GM12878 (cell line): ENCODE measurements around the gene LIN37. TPM values are rescaled to one million over a fixed set of nuclear protein-coding genes. Genes with fewer than 3 reads are reported as not detected.

Source experiments
- BCL11A ChIP-seq: IDR thresholded peaks from 2 replicates; pipeline ENCODE4 v1.6.1; 2011; ENCODE audit warnings: low read depth, low read length
- BCLAF1 ChIP-seq: fragments of 450-650 bp; IDR thresholded peaks from 2 replicates; pipeline ENCODE4 v1.6.1; 2017; ENCODE audit warnings: antibody characterized with exemption, mild to moderate bottlenecking, moderate library complexity
- BMI1 ChIP-seq: fragments of 450-650 bp; IDR thresholded peaks from 2 replicates; pipeline ENCODE4 v1.6.1; 2016; ENCODE audit warnings: mild to moderate bottlenecking, moderate library complexity, borderline replicate concordance
- DPF2 ChIP-seq: fragments of 450-650 bp; IDR thresholded peaks from 2 replicates; pipeline ENCODE4 v1.6.1; 2017; ENCODE audit warnings: mild to moderate bottlenecking
- ETV6 ChIP-seq, 2 experiments: fragments of 450-650 bp in 1 of 2; IDR thresholded peaks in 1 of 2; conservative IDR thresholded peaks in 1 of 2; 2 replicates each; pipeline ENCODE4 v1.6.1; 2014; ENCODE audit warnings: antibody characterized with exemption in 1 of 2, borderline replicate concordance in 1 of 2, low read depth in 1 of 2, mild to moderate bottlenecking in 1 of 2, moderate library complexity in 1 of 2
- FOS ChIP-seq: IDR thresholded peaks from 3 replicates; pipeline ENCODE4 v1.6.1; 2011; ENCODE audit warnings: borderline replicate concordance; ENCODE audit not compliant: insufficient read length; ENCODE audit errors: extremely low read depth
- MXI1 ChIP-seq: fragments of 150-350 bp; IDR thresholded peaks from 2 replicates; pipeline ENCODE4 v1.6.1; 2011; ENCODE audit warnings: low read depth, mild to moderate bottlenecking, inconsistent platforms, low read length, improper control_type of control experiment
- POLR2A ChIP-seq: IDR thresholded peaks from 2 replicates; pipeline ENCODE4 v1.6.1; 2011; ENCODE audit warnings: low read depth, mild to moderate bottlenecking, low read length
- RAD21 ChIP-seq: IDR thresholded peaks from 2 replicates; pipeline ENCODE4 v1.6.1; 2011; ENCODE audit warnings: mild to moderate bottlenecking, low read depth, low read length, moderate library complexity; ENCODE audit not compliant: insufficient read depth
- SMC3 ChIP-seq: IDR thresholded peaks from 2 replicates; pipeline ENCODE4 v1.6.1; 2011; ENCODE audit warnings: low read length, improper control_type of control experiment, borderline replicate concordance
- WRNIP1 ChIP-seq: IDR thresholded peaks from 2 replicates; pipeline ENCODE4 v1.6.1; 2011; ENCODE audit warnings: low read depth, low read length, improper control_type of control experiment, borderline replicate concordance
- polyA plus RNA-seq, 11 experiments: library from polyadenylated mRNA; depleted of rRNA in 4 of 11; unstranded in 6 of 11; stranded (reverse) in 5 of 11; fragments of >200 nt; fragmentation: Nextera tagmentation in 4 of 11; fragmentation: Illumina TruSeq in 1 of 11; extraction: Ambion mirVana in 4 of 11; extraction: Trizol in 1 of 11; gene quantifications; 1 replicate in 1 of 11; 2 replicates in 10 of 11; pipeline versions ENCODE4 v1.2.1 to v1.2.3, GENCODE V29; 2011 to 2016; ENCODE audit warnings: inconsistent platforms in 2 of 11, missing spikeins in 2 of 11, low read depth in 1 of 11
- total RNA-seq, 4 experiments: library from RNA; depleted of rRNA in 3 of 4; stranded (reverse); fragments of >200 nt in 3 of 4; fragmentation: Illumina TruSeq in 1 of 4; extraction: Trizol in 1 of 4; gene quantifications; 2 replicates each; pipeline versions ENCODE4 v1.2.1 to v1.2.3, GENCODE V29; 2013 to 2021

LIN37 gene
- total and polyA plus RNA-seq, 10 of the 15 experiments (the other 5 are each of a cell fraction or from before 2014, with no cell fraction given), result 0.69 to 11.9 (median 7.6) TPM

GRCh38 chr19:35790981-35791813 is 42.8 kb downstream of the LIN37 start (continued):
- TF ChIP-seq BCLAF1 (no peak), ETV6 (conservative IDR thresholded peaks at IDR 0.05 in 1 of 2, IDR thresholded peaks at IDR 0.05 in 1 of 2; ENCODE audit: borderline replicate concordance in 1 of 2, low read depth in 1 of 2) (no peak), MXI1 (no peak), SMC3 (peak; percentile 24; the same call in 1 of the 2 replicates), FOS (no peak), DPF2 (no peak), WRNIP1 (no peak), BCL11A (no peak), RAD21 (peak; percentile 26; the same call in 1 of the 2 replicates), POLR2A (no peak), BMI1 (no peak)
